ENCODE measurements around the gene SLC9A9. TPM values are rescaled to one million over a fixed set of nuclear protein-coding genes. Genes with fewer than 3 reads are reported as not detected.

Gene SLC9A9
- total and polyA plus RNA-seq, 10 of the 15 experiments (the other 5 are each of a cell fraction or from before 2014, with no cell fraction given) = 3.5 to 14.2 (median 9.3) TPM

DNA sequence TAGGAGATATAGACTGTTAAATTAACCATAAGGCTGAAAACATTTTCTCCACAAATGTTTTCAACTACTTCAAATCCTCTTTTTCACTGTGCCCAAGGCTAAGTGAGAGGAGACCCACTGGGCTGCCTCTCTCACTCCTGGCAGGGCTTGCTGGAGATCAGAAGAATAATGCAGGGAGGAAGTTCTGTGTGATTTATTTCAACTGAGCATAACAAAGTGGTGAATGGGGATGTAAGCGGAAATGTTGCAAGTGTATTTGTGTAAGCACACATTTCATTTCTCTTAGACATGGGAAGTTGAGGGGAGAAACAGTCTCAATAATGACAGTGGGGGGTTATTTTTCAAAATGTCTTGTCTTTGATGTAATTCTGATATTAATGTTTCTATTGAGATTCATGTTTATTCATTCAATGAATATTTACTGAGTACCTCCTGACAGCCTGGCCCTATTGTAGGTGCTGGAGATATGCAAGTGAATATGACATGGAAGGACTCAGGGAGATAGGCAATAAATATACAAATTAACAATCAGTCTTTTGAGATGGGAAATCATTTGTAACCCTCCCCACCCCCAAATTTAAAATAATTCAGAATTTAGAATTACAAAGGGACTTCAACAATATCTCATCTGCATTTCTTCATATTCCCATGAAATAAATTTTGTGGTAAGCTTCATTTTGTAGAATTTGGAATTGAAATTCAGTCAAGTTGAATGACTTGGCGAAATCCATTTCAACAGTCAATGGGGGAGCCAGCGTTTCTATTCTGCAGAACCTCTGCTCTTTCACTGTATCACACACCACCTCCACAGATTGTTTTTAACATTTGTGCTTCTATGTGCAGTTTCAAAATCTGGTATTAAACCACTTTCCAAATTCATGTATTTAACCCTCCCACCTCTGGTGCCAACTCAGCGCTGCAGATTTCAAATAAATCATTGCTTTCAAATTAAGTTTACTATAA, 247.2 kb downstream of the SLC9A9 start:
- 93% methylated on average over 4 of the region's 4 CpGs for WGBS (ENCODE audit: insufficient coverage, insufficient replicate concordance, low lambda C conversion rate, missing lambda C conversion rate)
- POLR2A ChIA-PET = no interaction called here
- no peak for FAIRE-seq
- Histone ChIP-seq H3K9me3 (replicated peaks; ENCODE audit: control insufficient read depth, insufficient read depth, low read length) (no peaks in the 10 kb centered on the region), H2AFZ (ENCODE audit: control insufficient read depth, low read depth, low read length) (no peak overlapping the region), H3K36me3 (ENCODE audit: control insufficient read depth in 2 of 2, insufficient read depth in 2 of 2, low read length in 1 of 2) (no peaks in the 10 kb centered on the region), H3K79me2 (ENCODE audit: control insufficient read depth, insufficient read depth, low read length) (no peaks in the 10 kb centered on the region), H3K27me3 (replicated peaks in 1 of 2; ENCODE audit: control insufficient read depth in 2 of 2, insufficient read depth in 2 of 2, low read length in 1 of 2) (no peaks in the 10 kb centered on the region), H3K4me3 (no peak overlapping the region), H3K9ac (ENCODE audit: control insufficient read depth, insufficient read depth, low read length) (no peak overlapping the region), H3K4me2 (ENCODE audit: control insufficient read depth, insufficient read depth) (no peak overlapping the region), H3K4me1 (ENCODE audit: control insufficient read depth, insufficient read depth, low read length) (peaks cover 14% of the 10 kb centered on the region), H3K27ac (ENCODE audit: control insufficient read depth, insufficient read depth) (no peak overlapping the region), H4K20me1 (ENCODE audit: control insufficient read depth, insufficient read depth) (no peaks in the 10 kb centered on the region)
- in situ Hi-C loops (cut with MboI) = no loop called here
- BruUV-seq (replicated peaks) = no TSS peak
- RAD21 ChIA-PET (ENCODE audit: unreplicated experiment) = no interaction called here
- CTCF ChIA-PET = no interaction called here
- no peak for ATAC-seq
- TF ChIP-seq ZNF274 (IDR thresholded peaks at IDR 0.05; ENCODE audit: insufficient read depth, insufficient read length) (no peak), NR2F1 (conservative IDR thresholded peaks at IDR 0.05) (no peak)
- SMC1A ChIA-PET (ENCODE audit: uncharacterized antibody, unreplicated experiment) = no interaction called here
- intact Hi-C loops (cut with micrococcal nuclease; ENCODE audit: unreplicated experiment) = no loop called here
- DNase-seq (ENCODE audit: low read depth, low spot score) = no peak

DNA sequence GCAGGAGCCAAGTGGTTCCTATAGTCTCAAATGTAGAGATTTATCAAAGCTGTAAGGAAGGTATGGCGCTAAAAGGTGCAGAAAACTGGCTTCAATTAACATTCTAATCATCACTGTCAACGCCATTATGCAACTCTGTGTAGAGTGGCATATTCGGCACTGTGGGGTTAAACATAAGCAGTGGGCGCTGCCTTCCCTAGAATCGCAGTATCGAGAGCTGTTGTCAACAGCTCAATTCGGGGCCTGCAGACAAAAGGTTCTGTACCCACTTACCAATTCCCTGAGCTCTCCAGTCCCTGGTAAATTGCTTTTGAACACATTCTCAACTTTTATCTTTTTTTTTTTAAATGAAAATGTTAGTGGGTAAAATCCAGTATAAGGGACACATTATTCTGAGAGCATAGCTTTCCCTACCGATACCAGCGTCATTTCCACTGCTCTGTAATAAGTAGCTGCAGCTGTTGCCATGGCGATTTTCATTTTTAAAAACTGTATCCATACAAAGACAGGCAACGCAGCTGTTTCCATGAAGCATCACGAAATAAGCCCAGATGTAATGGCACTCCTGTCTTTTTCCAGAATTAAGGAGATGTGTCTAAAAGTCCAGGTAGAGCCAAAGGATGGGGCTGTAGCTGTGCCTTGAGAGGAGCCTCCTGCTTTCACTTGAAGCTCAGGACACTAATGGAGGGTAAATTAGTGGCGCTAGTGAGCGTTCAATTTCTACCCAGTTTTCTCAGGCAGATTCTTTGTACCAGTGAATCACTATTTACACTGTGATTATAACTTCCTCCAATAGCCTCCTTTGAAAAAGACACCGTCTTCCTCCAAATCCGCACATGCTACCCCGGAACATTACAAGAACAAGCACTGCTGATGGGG, 250.3 kb downstream of the SLC9A9 start:
- no peaks in the 10 kb centered on the region for H4K20me1 ChIP-seq (ENCODE audit: control insufficient read depth, insufficient read depth)
- FAIRE-seq (no peak), DNase-seq (ENCODE audit: low read depth, low spot score) (no peak), ATAC-seq (no peak)
- TF ChIP-seq, protein P1, sequence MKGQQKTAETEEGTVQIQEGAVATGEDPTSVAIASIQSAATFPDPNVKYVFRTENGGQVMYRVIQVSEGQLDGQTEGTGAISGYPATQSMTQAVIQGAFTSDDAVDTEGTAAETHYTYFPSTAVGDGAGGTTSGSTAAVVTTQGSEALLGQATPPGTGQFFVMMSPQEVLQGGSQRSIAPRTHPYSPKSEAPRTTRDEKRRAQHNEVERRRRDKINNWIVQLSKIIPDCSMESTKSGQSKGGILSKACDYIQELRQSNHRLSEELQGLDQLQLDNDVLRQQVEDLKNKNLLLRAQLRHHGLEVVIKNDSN (IDR thresholded peaks at IDR 0.05; ENCODE audit: borderline replicate concordance, extremely low read length, insufficient read depth, low read depth, low read length) = no peak
- TF ChIP-seq, protein P2, sequence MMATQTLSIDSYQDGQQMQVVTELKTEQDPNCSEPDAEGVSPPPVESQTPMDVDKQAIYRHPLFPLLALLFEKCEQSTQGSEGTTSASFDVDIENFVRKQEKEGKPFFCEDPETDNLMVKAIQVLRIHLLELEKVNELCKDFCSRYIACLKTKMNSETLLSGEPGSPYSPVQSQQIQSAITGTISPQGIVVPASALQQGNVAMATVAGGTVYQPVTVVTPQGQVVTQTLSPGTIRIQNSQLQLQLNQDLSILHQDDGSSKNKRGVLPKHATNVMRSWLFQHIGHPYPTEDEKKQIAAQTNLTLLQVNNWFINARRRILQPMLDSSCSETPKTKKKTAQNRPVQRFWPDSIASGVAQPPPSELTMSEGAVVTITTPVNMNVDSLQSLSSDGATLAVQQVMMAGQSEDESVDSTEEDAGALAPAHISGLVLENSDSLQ (IDR thresholded peaks at IDR 0.05) = no peak
- in situ Hi-C loops (cut with MboI) = no loop called here
- H2AFZ ChIP-seq (ENCODE audit: control insufficient read depth, low read depth, low read length) = no peak overlapping the region
- H3K79me2 ChIP-seq (ENCODE audit: control insufficient read depth, insufficient read depth, low read length) = no peaks in the 10 kb centered on the region
- SMC1A ChIA-PET (ENCODE audit: uncharacterized antibody, unreplicated experiment) = no interaction called here
- POLR2A ChIA-PET = no interaction called here
- no peak overlapping the region for H3K4me2 ChIP-seq (ENCODE audit: control insufficient read depth, insufficient read depth)
- H3K27me3 ChIP-seq (replicated peaks in 1 of 2; ENCODE audit: control insufficient read depth in 2 of 2, insufficient read depth in 2 of 2, low read length in 1 of 2) = no peaks in the 10 kb centered on the region
- CTCF ChIA-PET = no interaction called here
- WGBS (ENCODE audit: insufficient coverage, insufficient replicate concordance, low lambda C conversion rate, missing lambda C conversion rate) = 95% methylated on average over 17 of the region's 17 CpGs
- H3K4me1 ChIP-seq (ENCODE audit: control insufficient read depth, insufficient read depth, low read length) = peaks cover 7% of the 10 kb centered on the region; the same call in 1 of the 2 replicates
- intact Hi-C loops (cut with micrococcal nuclease; ENCODE audit: unreplicated experiment) = no loop called here
- no peak overlapping the region for H3K9ac ChIP-seq (ENCODE audit: control insufficient read depth, insufficient read depth, low read length)
- no TSS peak for BruUV-seq (replicated peaks)
- no peaks in the 10 kb centered on the region for H3K36me3 ChIP-seq (ENCODE audit: control insufficient read depth in 2 of 2, insufficient read depth in 2 of 2, low read length in 1 of 2)
- RAD21 ChIA-PET (ENCODE audit: unreplicated experiment) = no interaction called here
- H3K27ac ChIP-seq (ENCODE audit: control insufficient read depth, insufficient read depth) = no peak overlapping the region
- H3K9me3 ChIP-seq (replicated peaks; ENCODE audit: control insufficient read depth, insufficient read depth, low read length) = no peaks in the 10 kb centered on the region
- H3K4me3 ChIP-seq = no peak overlapping the region
